ENCODE results near the gene LLGL2. TPM values are rescaled to one million over a fixed set of nuclear protein-coding genes. Genes with fewer than 3 reads are reported as not detected.

The LLGL2 gene
- total and polyA plus RNA-seq, 10 of the 15 experiments (the other 5 are each of a cell fraction or from before 2014, with no cell fraction given), result 0.21 to 9.9 (median 4.5) TPM

DNA sequence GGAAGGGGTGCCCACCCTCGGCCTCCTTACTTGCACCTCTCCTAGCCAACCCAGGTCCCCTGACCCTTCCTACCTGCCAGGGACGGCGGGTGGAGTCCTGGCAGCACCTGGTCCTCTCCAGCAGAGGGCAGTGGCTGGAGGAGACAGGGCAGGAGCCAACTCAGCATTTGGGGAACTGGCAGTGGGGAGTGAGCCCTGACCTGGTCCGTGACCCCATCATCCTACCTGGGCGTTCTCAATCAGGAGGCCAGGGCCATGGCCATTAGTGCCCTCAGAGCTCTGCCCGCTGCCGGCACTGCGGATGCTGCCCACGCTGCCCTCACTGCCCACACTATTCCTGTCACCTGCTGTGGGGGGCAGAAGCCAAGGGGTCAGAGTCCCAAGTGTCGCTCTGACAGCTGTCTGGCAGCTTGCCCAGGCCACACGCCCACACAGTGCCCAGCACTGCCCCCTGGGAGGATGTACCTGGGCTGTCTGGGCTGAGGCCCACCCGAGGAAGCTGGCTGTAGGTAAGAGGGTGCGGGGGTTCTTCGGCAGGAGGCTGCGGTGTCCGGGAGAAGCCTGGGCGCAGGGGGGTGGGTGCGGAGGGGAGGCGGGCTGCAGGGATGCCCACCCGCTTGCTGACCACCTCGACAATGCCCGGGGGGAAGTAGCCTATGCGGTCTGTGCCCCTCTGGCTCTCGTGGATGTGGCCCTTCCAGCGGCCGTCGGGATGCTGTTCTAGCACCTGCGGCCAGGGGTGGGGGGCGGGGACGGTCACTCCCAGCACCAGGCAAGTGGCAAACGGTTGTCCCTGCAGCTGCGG is 20.9 kb upstream of the LLGL2 start:
- Histone ChIP-seq H3K9ac (ENCODE audit: control insufficient read depth, insufficient read depth, low read length) (no peak overlapping the region), H4K20me1 (ENCODE audit: control insufficient read depth, insufficient read depth) (no peaks in the 10 kb centered on the region), H2AFZ (ENCODE audit: control insufficient read depth, low read depth, low read length) (no peak overlapping the region), H3K9me3 (replicated peaks; ENCODE audit: control insufficient read depth, insufficient read depth, low read length) (no peaks in the 10 kb centered on the region), H3K4me3 (no peak overlapping the region), H3K79me2 (ENCODE audit: control insufficient read depth, insufficient read depth, low read length) (no peaks in the 10 kb centered on the region), H3K4me2 (ENCODE audit: control insufficient read depth, insufficient read depth) (no peak overlapping the region), H3K27me3 (replicated peaks in 1 of 2; ENCODE audit: control insufficient read depth in 2 of 2, insufficient read depth in 2 of 2, low read length in 1 of 2) (no peaks in the 10 kb centered on the region), H3K27ac (ENCODE audit: control insufficient read depth, insufficient read depth) (no peak overlapping the region), H3K4me1 (ENCODE audit: control insufficient read depth, insufficient read depth, low read length) (no peaks in the 10 kb centered on the region), H3K36me3 (ENCODE audit: control insufficient read depth in 2 of 2, insufficient read depth in 2 of 2, low read length in 1 of 2) (no peaks in the 10 kb centered on the region; a peak in 1 of 4 replicates)
- in situ Hi-C loops (cut with MboI) (no loop called here), intact Hi-C loops (cut with micrococcal nuclease; ENCODE audit: unreplicated experiment) (no loop called here)
- ChIA-PET SMC1A (ENCODE audit: uncharacterized antibody, unreplicated experiment) (interaction anchor here (1.4 kb wide), 1 partner anchor 45 kb away, joined by 4 read pairs; no protein-coding TSS in a partner anchor), RAD21 (ENCODE audit: unreplicated experiment) (no interaction called here), CTCF (interaction anchor here (0.7 to 1.5 kb wide), 4 partner anchors 12 to 96 kb away, joined by 3 to 6 read pairs (median 4); partner anchors contain the start of gene TSEN54), POLR2A (no interaction called here)
- ATAC-seq (peak; percentile 90), DNase-seq (ENCODE audit: low read depth, low spot score) (no peak), FAIRE-seq (no peak)
- no TSS peak for BruUV-seq (replicated peaks)
- WGBS (ENCODE audit: insufficient coverage, insufficient replicate concordance, low lambda C conversion rate, missing lambda C conversion rate), result 56% methylated on average over 32 of the region's 32 CpGs
- TF ChIP-seq E2F4 (IDR thresholded peaks at IDR 0.05; ENCODE audit: low read depth, low read length), result no peak
- TF ChIP-seq BRCA1 (IDR thresholded peaks at IDR 0.05; ENCODE audit: low read depth, low read length), result no peak
- TF ChIP-seq NR2F1 (conservative IDR thresholded peaks at IDR 0.05), result peak; percentile 71; the same call in 1 of the 2 replicates
- TF ChIP-seq PAX5 (IDR thresholded peaks at IDR 0.05; ENCODE audit: borderline replicate concordance, low read depth, low read length), result no peak
- TF ChIP-seq RAD21 (IDR thresholded peaks at IDR 0.05; ENCODE audit: insufficient read depth, low read depth, low read length), result peak; percentile 53
- no peak for TF ChIP-seq MYC (IDR thresholded peaks at IDR 0.05; ENCODE audit: insufficient read depth, insufficient read length, insufficient replicate concordance, low read length, severe bottlenecking)
- peak; percentile 61; the same call in 1 of the 2 replicates for TF ChIP-seq SMC3 (IDR thresholded peaks at IDR 0.05; ENCODE audit: borderline replicate concordance, low read length)
- TF ChIP-seq TCF3 (IDR thresholded peaks at IDR 0.05; ENCODE audit: borderline replicate concordance, insufficient read depth, low read depth, low read length), result no peak
- TF ChIP-seq KDM1A (IDR thresholded peaks at IDR 0.05; ENCODE audit: borderline replicate concordance), result no peak
- no peak for TF ChIP-seq NFXL1 (IDR thresholded peaks at IDR 0.05; ENCODE audit: borderline replicate concordance)
- no peak for TF ChIP-seq HDAC2 (IDR thresholded peaks at IDR 0.05)
- TF ChIP-seq BHLHE40 (IDR thresholded peaks at IDR 0.05; ENCODE audit: borderline replicate concordance in 1 of 2, low read depth in 2 of 2, low read length in 1 of 2), result 0 out of 4 replicates have a peak, but pooled peaks of 1 of the 2 experiments have one; percentile 8
- TF ChIP-seq SIX5 (IDR thresholded peaks at IDR 0.05; ENCODE audit: low read depth, low read length, severe bottlenecking), result no peak
- TF ChIP-seq MTA3 (IDR thresholded peaks at IDR 0.05; ENCODE audit: borderline replicate concordance, low read length), result no peak
- peak; percentile 46; the same call in 1 of the 2 replicates for TF ChIP-seq SPI1 (IDR thresholded peaks at IDR 0.05; ENCODE audit: borderline replicate concordance, insufficient read depth, low read depth, low read length)
- no peak for TF ChIP-seq FOXM1 (IDR thresholded peaks at IDR 0.05; ENCODE audit: low read depth, low read length)
- TF ChIP-seq, protein P1, sequence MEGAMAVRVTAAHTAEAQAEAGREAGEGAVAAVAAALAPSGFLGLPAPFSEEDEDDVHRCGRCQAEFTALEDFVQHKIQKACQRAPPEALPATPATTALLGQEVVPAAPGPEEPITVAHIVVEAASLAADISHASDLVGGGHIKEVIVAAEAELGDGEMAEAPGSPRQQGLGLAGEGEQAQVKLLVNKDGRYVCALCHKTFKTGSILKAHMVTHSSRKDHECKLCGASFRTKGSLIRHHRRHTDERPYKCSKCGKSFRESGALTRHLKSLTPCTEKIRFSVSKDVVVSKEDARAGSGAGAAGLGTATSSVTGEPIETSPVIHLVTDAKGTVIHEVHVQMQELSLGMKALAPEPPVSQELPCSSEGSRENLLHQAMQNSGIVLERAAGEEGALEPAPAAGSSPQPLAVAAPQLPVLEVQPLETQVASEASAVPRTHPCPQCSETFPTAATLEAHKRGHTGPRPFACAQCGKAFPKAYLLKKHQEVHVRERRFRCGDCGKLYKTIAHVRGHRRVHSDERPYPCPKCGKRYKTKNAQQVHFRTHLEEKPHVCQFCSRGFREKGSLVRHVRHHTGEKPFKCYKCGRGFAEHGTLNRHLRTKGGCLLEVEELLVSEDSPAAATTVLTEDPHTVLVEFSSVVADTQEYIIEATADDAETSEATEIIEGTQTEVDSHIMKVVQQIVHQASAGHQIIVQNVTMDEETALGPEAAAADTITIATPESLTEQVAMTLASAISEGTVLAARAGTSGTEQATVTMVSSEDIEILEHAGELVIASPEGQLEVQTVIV (IDR thresholded peaks at IDR 0.05; ENCODE audit: borderline replicate concordance, partially characterized antibody), result no peak
- no peak for TF ChIP-seq NR2C2 (IDR thresholded peaks at IDR 0.05; ENCODE audit: borderline replicate concordance, control insufficient read depth, insufficient read length, low read depth)
- no peak for TF ChIP-seq POLR2A (IDR thresholded peaks at IDR 0.05; ENCODE audit: low read depth, low read length)
- TF ChIP-seq SMARCA5 (IDR thresholded peaks at IDR 0.05), result no peak
